Occipital lobe (tissue), 2 donors: ENCODE results near the gene KRTAP19-7. TPM values are rescaled to one million over a fixed set of nuclear protein-coding genes. Genes with fewer than 3 reads are reported as not detected.

Experiments used
- DNase-seq: peaks from one replicate; lab custom pipeline; 2025; lab: John Stamatoyannopoulos, UW
- total RNA-seq: library from RNA; depleted of rRNA; stranded (reverse); fragments of >200 nt; gene quantifications from one replicate; pipeline ENCODE4 v1.2.3, GENCODE V29; 2014

Gene KRTAP19-7, protein sequence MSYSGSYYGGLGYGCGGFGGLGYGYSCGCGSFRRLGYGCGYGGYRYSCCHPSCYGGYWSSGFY
- total RNA-seq, result not detected

DNA sequence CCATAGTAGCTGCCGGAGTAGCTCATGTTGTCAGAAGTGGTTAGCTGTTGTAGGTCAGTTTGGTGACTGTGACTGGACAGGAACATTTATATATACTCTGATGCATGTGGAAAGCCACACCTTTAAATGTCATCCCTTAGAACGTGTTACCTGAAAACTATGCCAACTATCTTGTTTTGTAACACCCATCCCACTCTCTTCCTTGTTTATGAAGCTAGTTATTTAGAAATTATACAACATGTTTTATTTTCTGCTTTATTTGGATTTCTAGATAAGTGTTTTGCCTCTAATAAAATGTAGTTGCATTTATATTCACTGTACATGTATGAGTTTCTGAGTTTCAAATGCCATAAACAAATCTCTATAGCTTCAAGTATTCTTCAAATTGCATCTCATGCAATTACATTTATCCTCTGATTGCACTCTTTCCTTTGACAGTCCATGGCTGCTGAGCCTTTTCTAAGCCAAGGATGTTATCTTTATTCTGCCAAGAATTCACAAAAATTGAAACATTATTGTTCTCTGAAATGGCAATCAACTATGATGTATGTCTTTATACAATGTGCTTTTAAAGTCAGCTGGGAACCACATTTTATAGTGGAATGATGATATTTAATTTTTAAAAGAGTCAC, at the start of gene KRTAP19-7:
KRTAP19-7 (minus strand) TSS at position 51 of the 632 bp plus-strand sequence; CDS start at position 26, 25 bp downstream.
- no peak for DNase-seq

DNA sequence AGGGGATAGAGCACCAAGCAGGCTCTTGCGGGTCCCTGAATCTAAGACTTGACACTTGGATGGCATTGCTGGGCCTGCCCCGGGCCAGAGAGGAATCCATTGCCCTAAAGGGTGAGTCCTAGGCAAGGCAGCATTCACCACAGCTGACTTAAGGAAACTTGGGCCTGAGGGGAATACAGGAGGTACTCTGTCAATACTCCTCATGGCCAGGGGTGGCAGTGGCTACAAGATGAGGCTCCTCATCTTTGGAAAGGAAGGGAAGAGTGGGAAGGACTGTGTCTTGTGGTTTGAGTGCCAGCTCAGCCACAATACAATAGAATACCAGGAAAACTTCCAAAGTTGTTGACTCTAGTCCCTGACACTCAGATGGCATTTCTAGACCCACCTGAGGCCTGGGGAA, 44.9 kb upstream of the KRTAP19-7 start:
- no peak for DNase-seq

DNA sequence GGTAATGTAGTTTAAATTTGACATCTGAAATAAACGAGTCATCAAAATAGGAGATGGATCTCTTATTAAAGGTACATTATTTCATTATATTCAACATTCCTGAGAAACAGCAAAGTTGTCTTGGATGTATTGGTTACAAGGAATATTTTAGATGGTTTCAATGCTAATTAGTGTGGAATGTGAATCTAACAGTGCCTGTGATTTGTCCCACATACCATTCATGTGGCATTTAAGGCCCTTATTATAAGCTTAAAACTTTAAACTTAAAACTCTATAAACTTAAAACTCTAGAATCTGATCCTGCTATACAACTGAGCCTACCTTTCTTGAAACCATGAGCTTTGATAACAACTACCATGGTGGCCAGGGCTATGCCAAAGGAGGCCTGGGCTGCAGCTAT, 39.7 kb upstream of the KRTAP19-7 start, which contains the start of gene KRTAP22-1:
KRTAP22-1 (plus strand) TSS at position 301 of the 400 bp plus-strand sequence.
- DNase-seq, result no peak

DNA sequence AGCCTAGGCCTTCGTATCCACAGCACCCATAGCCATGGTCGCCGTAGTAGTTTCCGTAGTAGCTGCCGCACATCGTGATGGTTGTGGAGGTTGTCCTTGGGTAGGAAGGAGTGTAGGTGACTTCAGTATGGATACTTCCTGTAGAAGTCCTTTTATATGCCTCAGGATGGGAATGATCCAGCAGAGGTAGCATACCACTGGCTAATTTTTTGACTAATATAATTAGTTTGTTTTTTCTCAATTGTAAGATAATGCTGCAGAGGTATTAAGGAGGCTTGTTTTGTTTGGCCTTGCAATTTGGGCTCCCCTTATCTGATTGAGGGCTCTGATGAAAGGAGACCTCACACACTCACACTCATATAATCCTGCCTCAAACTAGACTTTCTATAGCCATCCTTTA, 37.7 kb upstream of the KRTAP19-7 start, which contains the start of gene KRTAP6-2:
KRTAP6-2 (minus strand) TSS at position 101 of the 400 bp plus-strand sequence; CDS start at position 73, 28 bp downstream.
- DNase-seq, result no peak

- DNase-seq, result no peak
These were observed 31.0 kb upstream of the KRTAP19-7 start, which contains the start of gene KRTAP6-3 for GRCh38 chr21:30592140-30592539. Gene KRTAP6-3 (plus strand): TSS chr21:30592440. CDS start chr21:30592446, 6 bp downstream.

- DNase-seq, result no peak
These were observed 29.2 kb upstream of the KRTAP19-7 start, which contains the start of gene KRTAP22-2 for GRCh38 chr21:30590297-30590696. Gene KRTAP22-2 (minus strand): TSS chr21:30590397.

DNA sequence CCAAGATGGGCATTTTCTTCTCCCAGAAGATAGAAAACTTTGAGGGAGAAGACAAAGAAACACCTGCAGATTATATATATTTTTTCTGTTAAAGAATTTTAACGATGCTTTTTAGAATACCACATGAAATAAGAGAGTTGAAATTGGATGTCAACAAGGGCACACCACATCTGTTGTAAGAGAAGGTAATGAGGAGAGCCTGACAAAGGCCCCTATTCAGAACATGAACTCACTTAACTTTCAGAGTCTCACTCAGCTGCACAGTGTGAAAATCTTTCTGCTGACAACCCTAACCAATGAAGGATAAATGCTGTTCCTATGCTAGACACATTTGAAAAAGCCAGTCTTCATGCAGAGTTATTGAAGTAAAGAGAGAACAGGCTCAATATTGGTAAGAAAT, 21.8 kb upstream of the KRTAP19-7 start:
- no peak for DNase-seq

- no peak for DNase-seq
These were observed 19.0 kb upstream of the KRTAP19-7 start for GRCh38 chr21:30580132-30580531.

GRCh38 chr21:30579346-30579745, 18.2 kb upstream of the KRTAP19-7 start:
- DNase-seq, result no peak

DNA sequence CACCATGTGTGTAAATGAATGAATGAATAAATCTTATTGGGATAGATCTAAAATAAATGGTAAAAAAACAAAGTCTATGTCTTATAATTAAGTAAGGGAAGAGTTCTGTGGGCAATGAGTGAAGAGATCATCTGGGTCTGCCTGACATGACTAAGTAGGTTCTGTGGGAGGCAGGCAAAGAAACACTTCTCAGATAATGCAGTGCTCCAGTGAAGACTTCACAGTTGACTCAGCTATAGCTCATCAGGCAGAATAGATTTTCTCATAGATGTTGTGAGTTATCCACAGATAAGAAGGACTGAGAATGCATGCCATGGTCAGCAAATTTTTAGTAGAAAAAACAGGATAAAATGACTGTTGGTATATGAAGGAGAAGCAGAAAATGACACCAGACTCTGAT, 16.7 kb upstream of the KRTAP19-7 start:
- no peak for DNase-seq

- DNase-seq, result no peak
These were observed 6.5 kb upstream of the KRTAP19-7 start for GRCh38 chr21:30567617-30568016.

GRCh38 chr21:30563630-30564029, 2.5 kb upstream of the KRTAP19-7 start:
- DNase-seq, result no peak

DNA sequence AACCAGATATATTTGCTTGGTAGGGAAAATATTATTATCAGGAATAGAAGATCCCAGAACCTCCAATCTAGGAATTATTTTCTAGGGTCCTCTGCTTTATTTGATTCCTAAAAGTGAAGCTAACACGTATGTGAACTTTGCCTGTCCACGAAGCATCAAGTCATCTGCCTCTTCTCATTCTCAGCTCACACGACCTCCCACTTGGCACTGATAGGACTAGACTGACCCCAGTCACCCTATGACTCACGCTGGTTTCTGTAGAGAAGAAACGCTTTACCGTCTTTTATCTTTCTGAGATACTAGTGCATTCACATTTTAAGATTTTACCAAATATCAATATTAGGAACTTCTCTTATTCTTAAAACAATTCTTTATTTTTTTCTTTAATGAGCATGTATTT, 2.0 kb upstream of the KRTAP19-7 start:
- DNase-seq, result no peak

GRCh38 chr21:30561957-30562356, 843 bp upstream of the KRTAP19-7 start:
- DNase-seq, result no peak

DNA sequence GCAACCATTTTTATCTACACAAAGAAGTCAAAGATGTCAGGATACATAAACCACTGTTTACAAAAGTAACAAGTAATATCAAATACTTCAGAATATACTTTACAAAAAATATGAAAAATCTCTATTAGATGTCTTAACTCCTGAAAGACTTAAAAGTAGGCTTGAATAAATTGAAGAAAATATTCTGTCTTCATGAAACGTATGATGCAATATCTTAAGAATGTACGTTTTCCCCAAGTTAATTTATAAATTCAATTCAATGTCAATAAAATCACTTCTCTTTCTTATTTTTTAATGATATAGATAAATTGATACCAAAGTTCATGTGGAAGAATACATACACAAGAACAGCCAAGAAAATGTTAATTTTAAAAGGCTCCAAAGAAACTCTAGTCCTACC, 6.0 kb downstream of the KRTAP19-7 start:
- DNase-seq, result no peak

- DNase-seq, result no peak
These were observed 8.3 kb downstream of the KRTAP19-7 start for GRCh38 chr21:30552782-30553181.

DNA sequence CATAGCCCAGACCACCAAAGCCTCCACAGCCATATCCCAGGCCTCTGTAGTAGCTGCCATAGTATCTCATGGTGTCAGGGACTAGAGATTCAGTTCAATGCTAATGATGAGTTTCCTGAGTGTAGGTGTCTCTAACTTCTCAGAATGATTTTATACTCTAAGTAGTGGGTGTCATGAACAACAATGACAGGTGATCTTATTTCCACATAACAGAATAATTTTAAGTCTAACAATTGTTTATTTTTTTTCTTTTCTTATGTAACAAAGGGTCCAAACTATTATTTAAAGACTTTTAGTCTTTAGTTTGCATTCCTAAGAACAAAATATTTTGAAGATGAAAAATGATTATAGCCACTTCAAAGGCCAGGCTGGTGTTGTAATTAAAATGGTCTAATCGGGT, 19.4 kb downstream of the KRTAP19-7 start, which contains the start of gene KRTAP19-6:
KRTAP19-6 (minus strand) TSS at position 101 of the 400 bp plus-strand sequence; CDS start at position 70, 31 bp downstream.
- DNase-seq, result no peak

DNA sequence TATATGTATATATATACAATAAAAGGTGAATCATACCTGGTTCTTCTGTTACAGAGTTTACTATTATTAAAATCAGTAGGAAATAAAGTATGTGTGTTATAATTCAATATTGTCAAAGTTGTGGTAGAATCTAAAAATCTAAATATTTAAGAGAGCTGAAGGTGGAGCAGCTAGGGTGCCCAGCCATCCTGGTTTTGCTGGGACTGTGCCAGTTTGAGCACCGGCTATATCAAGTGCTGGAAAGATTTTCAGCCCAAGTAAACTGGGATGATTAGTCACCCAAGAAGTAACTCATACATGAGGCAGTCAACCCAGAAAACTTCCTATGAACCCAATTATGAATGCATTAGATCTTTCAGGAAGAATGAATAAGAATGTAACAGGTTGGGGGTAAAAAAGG, 42.2 kb downstream of the KRTAP19-7 start:
- no peak for DNase-seq

GRCh38 chr21:30515681-30516080, 45.4 kb downstream of the KRTAP19-7 start:
- DNase-seq, result no peak
